VCaP (cell line): Measurements from ENCODE around the gene CLVS2.
A peak's percentile ranks its signal among the peaks of the same experiment; 100 is the strongest.

ENCODE experiments used
- H3K27ac ChIP-seq: fragments of 450-650 bp; 2 replicates; pipeline ENCODE4 v1.5.1; 2017
- CTCF ChIP-seq: fragments of 450-650 bp; conservative IDR thresholded peaks from 2 replicates; pipeline ENCODE4 v1.5.1; 2017; ENCODE audit warnings: mild to moderate bottlenecking, moderate library complexity

Gene CLVS2, protein sequence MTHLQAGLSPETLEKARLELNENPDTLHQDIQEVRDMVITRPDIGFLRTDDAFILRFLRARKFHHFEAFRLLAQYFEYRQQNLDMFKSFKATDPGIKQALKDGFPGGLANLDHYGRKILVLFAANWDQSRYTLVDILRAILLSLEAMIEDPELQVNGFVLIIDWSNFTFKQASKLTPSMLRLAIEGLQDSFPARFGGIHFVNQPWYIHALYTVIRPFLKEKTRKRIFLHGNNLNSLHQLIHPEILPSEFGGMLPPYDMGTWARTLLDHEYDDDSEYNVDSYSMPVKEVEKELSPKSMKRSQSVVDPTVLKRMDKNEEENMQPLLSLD

GRCh38 chr6:122995921-122996793 is at the start of gene CLVS2:
Gene CLVS2 (plus strand): TSS chr6:122996235. CDS start chr6:122997778, 1,543 bp downstream.
- H3K27ac ChIP-seq = no peak within 1 kb of the TSS
- no peak for TF ChIP-seq CTCF

- peak; percentile 48 for TF ChIP-seq CTCF
- H3K27ac ChIP-seq = no peak overlapping the region
Observed at GRCh38 chr6:122947355-122947754, 48.7 kb upstream of the CLVS2 start.

DNA sequence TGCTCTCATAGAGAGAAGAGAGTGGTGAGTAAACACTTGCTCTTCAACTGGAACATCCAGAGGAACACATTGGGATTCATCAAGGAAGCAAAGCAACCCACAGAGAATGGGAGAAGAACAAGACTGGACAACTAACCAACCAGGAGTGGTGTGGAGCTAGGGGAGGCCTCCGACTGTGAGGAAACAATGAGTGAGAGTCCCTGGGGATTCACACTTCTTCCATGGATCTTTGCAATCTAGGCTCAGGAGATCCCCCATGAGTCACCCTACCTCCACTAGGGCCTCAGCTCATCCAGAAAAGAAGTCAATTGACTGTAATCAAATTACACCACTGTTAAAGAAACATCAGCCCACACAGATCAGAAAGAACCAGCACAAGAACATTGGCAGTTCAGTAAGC is 42.3 kb upstream of the CLVS2 start:
- no peak overlapping the region for H3K27ac ChIP-seq
- no peak for TF ChIP-seq CTCF

- H3K27ac ChIP-seq = no peak overlapping the region
- no peak for TF ChIP-seq CTCF
Observed at GRCh38 chr6:122956376-122956775, 39.7 kb upstream of the CLVS2 start.

GRCh38 chr6:122962000-122962624 is 33.9 kb upstream of the CLVS2 start:
- H3K27ac ChIP-seq = no peak overlapping the region
- no peak for TF ChIP-seq CTCF

GRCh38 chr6:122969999-122970533 is 26.0 kb upstream of the CLVS2 start:
- no peak for TF ChIP-seq CTCF
- H3K27ac ChIP-seq = no peak overlapping the region

- TF ChIP-seq CTCF = no peak
- no peak overlapping the region for H3K27ac ChIP-seq
Observed at GRCh38 chr6:122977180-122977579, 18.9 kb upstream of the CLVS2 start.
